Endodermal cell (in vitro differentiated cells): ENCODE measurements around the gene DDIT4. TPM values are rescaled to one million over a fixed set of nuclear protein-coding genes. Genes with fewer than 3 reads are reported as not detected.
"Not testable (repeated sequence)": the region's sequence is repeated elsewhere in the genome, so short reads cannot be mapped to it uniquely, and the experiment has no call there.

Experiments
- DNase-seq: peaks from one replicate; pipeline ENCODE4 v3.0.0-alpha.2; 2017
- H3K27ac ChIP-seq: 2 replicates; pipeline ENCODE4 v1.5.1; 2013; ENCODE audit warnings: mild to moderate bottlenecking, low read depth, low read length, moderate library complexity
- H3K27me3 ChIP-seq: 2 replicates; pipeline ENCODE4 v1.6.1; 2013; ENCODE audit warnings: mild to moderate bottlenecking, low read length, moderate library complexity; ENCODE audit not compliant: insufficient read depth, control insufficient read depth, poor library complexity, severe bottlenecking
- H3K36me3 ChIP-seq: 2 replicates; pipeline ENCODE4 v1.7.0; 2013; ENCODE audit warnings: mild to moderate bottlenecking, low read length, moderate library complexity; ENCODE audit not compliant: control insufficient read depth, insufficient read depth
- H3K4me1 ChIP-seq: one replicate; pipeline ENCODE4 v1.7.0; 2013; ENCODE audit warnings: low read length; ENCODE audit not compliant: control insufficient read depth, insufficient read depth
- H3K4me3 ChIP-seq: 2 replicates; pipeline ENCODE4 v1.5.1; 2013; ENCODE audit warnings: mild to moderate bottlenecking, low read length, moderate library complexity
- H3K9ac ChIP-seq: 2 replicates; pipeline ENCODE4 v1.6.1; 2013; ENCODE audit warnings: mild to moderate bottlenecking, low read length, moderate library complexity; ENCODE audit not compliant: poor library complexity, severe bottlenecking; ENCODE audit errors: extremely low read depth
- H3K9me3 ChIP-seq: 2 replicates; pipeline ENCODE4 v1.6.1; 2013; ENCODE audit warnings: mild to moderate bottlenecking, low read length, moderate library complexity; ENCODE audit not compliant: control insufficient read depth
- H3K27ac Mint-ChIP-seq: 2 replicates; pipeline ENCODE4 v1.8.0; 2020; ENCODE audit warnings: mixed read lengths
- H3K27me3 Mint-ChIP-seq: 2 replicates; pipeline ENCODE4 v1.8.0; 2021; ENCODE audit warnings: mild to moderate bottlenecking, mixed read lengths; ENCODE audit not compliant: insufficient read depth
- H3K36me3 Mint-ChIP-seq: 2 replicates; pipeline ENCODE4 v1.8.0; 2020; ENCODE audit warnings: low read depth, mixed read lengths
- H3K4me1 Mint-ChIP-seq: 2 replicates; pipeline ENCODE4 v1.8.0; 2020; ENCODE audit warnings: mixed read lengths
- H3K4me3 Mint-ChIP-seq: 2 replicates; pipeline ENCODE4 v1.8.0; 2020; ENCODE audit warnings: mild to moderate bottlenecking, moderate library complexity, mixed read lengths
- H3K9me3 Mint-ChIP-seq: 2 replicates; pipeline ENCODE4 v1.8.0; 2020; ENCODE audit warnings: mild to moderate bottlenecking, mixed read lengths
- WGBS, 2 experiments: methylation state at CpG; one replicate each; pipeline versions ENCODE4 v1.1.5 to v1.1.7; 2013; ENCODE audit warnings: missing lambda C conversion rate in 2 of 2, mixed read lengths in 1 of 2; ENCODE audit not compliant: insufficient coverage in 1 of 2, insufficient read length in 1 of 2; 5-methylcytosine and 5-hydroxymethylcytosine counted together
- total RNA-seq, 2 donors: library from RNA; stranded (reverse); fragmentation: NEBNext Ultra II Directional in 1 of 2; extraction: Animal tissue kit (Norgen Biotek cat#: 25700) in 1 of 2; gene quantifications; 2 replicates in 1 of 2; 3 replicates in 1 of 2; pipeline ENCODE4 v1.2.1, GENCODE V29; 2021
- TF ChIP-seq, protein P1 (sequence below): fragments of 200-600 bp; sonication (generic); conservative IDR thresholded peaks from 2 replicates; pipeline ENCODE4 v1.5.0; 2021; ENCODE audit warnings: antibody characterized with exemption, mild to moderate bottlenecking

DDIT4 gene
- total RNA-seq, 2 donors from 2014 or later: 20.5 to 30.2 TPM

DNA sequence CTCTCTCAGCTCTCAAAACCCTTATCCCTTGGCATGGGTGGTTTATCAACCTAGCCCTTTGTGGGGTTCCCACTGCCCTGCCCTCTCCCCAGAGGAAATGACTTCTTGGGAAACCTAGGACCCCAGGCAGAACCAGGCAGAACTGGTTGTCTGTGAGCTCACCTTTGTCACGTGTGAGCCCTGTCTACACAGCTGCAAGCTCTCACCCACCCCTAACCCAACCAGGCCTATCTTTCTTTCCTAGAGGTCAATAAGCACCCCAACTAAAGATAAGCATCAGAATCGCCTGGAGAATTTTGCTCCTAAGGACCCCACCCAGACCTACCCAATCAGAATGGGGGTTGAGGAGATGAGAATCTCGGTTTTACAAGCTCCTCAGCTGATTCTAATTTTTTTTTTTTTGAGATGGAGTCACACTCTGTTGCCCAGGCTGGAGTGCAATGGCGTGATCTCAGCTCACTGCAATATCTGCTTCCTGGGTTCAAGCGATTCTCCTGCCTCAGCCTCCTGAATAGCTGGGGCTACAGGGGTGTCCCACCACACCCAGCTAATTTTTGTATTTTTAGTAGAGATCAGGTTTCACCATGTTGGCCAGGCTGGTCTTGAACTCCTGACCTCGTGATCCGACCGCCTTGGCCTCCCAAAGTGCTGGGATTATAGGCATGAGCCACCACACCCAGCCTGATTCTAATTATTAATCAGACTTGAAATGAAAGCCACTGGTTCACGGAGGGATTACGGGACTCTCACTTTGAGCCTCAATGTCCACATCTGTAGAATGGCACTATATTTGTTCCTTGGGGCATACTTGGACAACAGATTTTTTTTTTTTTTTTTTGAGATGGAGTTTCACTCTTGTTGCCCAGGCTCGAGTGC lies 7.5 kb upstream of the DDIT4 start:
- no peak overlapping the region for H3K9ac ChIP-seq
- no peaks in the 10 kb centered on the region for H3K27me3 ChIP-seq
- no peak overlapping the region for H3K27ac ChIP-seq
- H3K4me3 ChIP-seq: no peak overlapping the region
- no peaks in the 10 kb centered on the region for H3K9me3 Mint-ChIP-seq
- no peaks in the 10 kb centered on the region for H3K36me3 Mint-ChIP-seq
- H3K4me3 Mint-ChIP-seq: no peak overlapping the region
- no peaks in the 10 kb centered on the region for H3K9me3 ChIP-seq
- no peak for DNase-seq
- peaks cover 3% of the 10 kb centered on the region for H3K4me1 ChIP-seq
- peaks cover 32% of the 10 kb centered on the region for H3K4me1 Mint-ChIP-seq
- no peak overlapping the region for H3K27ac Mint-ChIP-seq
- H3K36me3 ChIP-seq: no peaks in the 10 kb centered on the region
- H3K27me3 Mint-ChIP-seq: peaks cover 3% of the 10 kb centered on the region
- WGBS, 2 experiments: 92 to 95% methylated on average over 9 to 11 of the region's 11 CpGs
- TF ChIP-seq, protein P1, sequence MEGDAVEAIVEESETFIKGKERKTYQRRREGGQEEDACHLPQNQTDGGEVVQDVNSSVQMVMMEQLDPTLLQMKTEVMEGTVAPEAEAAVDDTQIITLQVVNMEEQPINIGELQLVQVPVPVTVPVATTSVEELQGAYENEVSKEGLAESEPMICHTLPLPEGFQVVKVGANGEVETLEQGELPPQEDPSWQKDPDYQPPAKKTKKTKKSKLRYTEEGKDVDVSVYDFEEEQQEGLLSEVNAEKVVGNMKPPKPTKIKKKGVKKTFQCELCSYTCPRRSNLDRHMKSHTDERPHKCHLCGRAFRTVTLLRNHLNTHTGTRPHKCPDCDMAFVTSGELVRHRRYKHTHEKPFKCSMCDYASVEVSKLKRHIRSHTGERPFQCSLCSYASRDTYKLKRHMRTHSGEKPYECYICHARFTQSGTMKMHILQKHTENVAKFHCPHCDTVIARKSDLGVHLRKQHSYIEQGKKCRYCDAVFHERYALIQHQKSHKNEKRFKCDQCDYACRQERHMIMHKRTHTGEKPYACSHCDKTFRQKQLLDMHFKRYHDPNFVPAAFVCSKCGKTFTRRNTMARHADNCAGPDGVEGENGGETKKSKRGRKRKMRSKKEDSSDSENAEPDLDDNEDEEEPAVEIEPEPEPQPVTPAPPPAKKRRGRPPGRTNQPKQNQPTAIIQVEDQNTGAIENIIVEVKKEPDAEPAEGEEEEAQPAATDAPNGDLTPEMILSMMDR: no peak

DNA sequence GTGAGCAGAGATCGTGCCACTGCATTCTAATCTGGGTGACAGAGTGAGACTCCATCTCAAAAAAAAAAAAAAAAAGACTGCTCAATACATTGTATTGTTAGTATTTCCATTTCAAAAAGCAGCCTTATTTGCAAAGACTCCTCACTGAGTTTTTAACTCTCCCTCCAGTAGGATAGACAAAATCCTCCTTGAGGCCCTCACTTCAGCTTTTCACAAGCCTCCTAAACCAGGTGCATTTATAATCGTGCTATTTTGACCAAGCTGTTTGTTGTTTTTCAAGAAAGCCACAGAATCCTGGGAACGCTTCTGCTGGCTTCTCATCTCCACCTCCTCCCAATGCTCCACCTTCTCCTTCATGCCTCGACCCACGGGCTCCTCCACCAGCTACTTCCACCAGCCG lies 6.3 kb upstream of the DDIT4 start:
- H3K4me1 Mint-ChIP-seq: peaks cover 31% of the 10 kb centered on the region
- H3K36me3 Mint-ChIP-seq: no peaks in the 10 kb centered on the region
- peak overlapping the region; percentile 53 for H3K27ac ChIP-seq
- peaks cover 3% of the 10 kb centered on the region for H3K27me3 Mint-ChIP-seq
- no peaks in the 10 kb centered on the region for H3K9me3 ChIP-seq
- no peaks in the 10 kb centered on the region for H3K9me3 Mint-ChIP-seq
- no peak overlapping the region for H3K9ac ChIP-seq
- WGBS, 2 experiments: 60 to 63% methylated on average over 5 to 6 of the region's 6 CpGs
- H3K27ac Mint-ChIP-seq: no peak overlapping the region
- TF ChIP-seq, protein P1: no peak
- no peaks in the 10 kb centered on the region for H3K27me3 ChIP-seq
- H3K4me1 ChIP-seq: peaks cover 3% of the 10 kb centered on the region
- H3K4me3 Mint-ChIP-seq: no peak overlapping the region
- H3K4me3 ChIP-seq: no peak overlapping the region
- H3K36me3 ChIP-seq: no peaks in the 10 kb centered on the region
- DNase-seq: no peak

DNA sequence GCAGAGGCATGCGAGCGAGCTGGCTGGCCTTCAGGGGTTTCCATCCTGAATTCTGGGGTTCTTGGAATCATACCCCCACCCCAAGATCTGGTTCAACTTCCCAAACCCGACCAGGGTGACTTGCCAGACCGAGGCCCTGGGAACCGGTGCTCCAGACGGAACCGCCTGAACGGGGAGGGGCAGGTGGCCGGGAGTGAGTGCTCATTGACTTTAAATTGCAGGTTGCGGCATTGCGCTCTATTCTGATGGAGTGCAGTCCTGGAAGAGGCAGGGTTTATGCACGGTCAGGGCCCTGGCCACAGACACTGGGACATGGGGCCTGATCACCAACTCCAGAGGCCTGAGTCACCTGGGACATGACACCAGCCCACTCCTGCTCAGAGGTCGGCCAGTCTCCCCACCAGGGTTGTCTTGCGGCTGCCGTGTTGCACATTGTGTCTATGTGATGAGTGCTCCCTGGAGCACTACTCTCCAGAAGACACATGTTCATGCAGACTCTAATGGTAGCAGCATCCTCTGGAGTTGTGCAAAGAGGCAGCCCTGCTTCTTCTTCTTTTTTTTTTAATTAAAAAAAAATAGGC lies 5.8 kb upstream of the DDIT4 start:
- Histone ChIP-seq H3K4me1 (peaks cover 3% of the 10 kb centered on the region), H3K4me3 (no peak overlapping the region), H3K9ac (no peak overlapping the region), H3K36me3 (no peaks in the 10 kb centered on the region), H3K27me3 (no peaks in the 10 kb centered on the region), H3K27ac (peak overlapping the region; percentile 53), H3K9me3 (no peaks in the 10 kb centered on the region)
- H3K27ac Mint-ChIP-seq: no peak overlapping the region
- H3K27me3 Mint-ChIP-seq: peaks cover 3% of the 10 kb centered on the region
- no peaks in the 10 kb centered on the region for H3K36me3 Mint-ChIP-seq
- peak; percentile 68 for DNase-seq
- H3K4me3 Mint-ChIP-seq: no peak overlapping the region
- H3K4me1 Mint-ChIP-seq: peaks cover 35% of the 10 kb centered on the region
- TF ChIP-seq, protein P1: no peak
- 86 to 92% methylated on average over 12 to 15 of the region's 15 CpGs for WGBS, 2 experiments
- H3K9me3 Mint-ChIP-seq: no peaks in the 10 kb centered on the region

DNA sequence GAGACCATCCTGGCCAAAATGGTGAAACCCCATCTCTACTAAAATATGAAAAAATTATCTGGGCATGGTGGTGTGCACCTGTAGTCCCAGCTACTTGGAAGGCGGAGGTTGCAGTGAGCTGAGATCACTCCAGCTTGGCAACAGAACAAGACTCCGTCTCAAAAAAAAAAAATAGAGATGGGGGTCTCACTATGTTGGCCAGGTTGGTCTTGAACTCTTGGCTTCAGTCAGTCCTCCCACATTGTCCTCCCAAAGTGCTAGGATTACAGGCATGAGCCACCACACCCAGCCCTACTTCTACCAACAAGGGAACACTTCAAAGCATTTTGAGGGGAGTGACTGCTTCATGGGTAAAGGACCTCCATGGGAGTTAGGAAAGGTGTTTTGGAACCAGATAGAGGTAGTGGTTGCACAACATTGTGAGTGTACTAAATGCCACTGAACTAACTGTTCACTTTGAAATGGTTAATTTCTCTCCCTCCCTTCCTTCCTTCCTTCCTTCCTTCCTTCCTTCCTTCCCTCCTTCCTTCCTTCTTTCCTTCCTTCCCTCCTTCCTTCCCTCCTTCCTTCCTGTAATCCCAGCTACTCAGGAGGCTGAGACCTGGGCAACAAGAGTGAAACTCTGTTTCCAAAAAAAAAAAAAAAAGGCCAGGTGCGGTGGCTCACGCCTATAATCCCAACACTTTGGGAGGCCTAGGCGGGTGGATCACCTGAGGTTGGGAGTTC lies 5.1 kb upstream of the DDIT4 start:
- H3K4me3 ChIP-seq, H3K36me3 ChIP-seq, DNase-seq, H3K36me3 Mint-ChIP-seq, H3K9me3 ChIP-seq, H3K27ac Mint-ChIP-seq, H3K27me3 Mint-ChIP-seq, H3K9ac ChIP-seq, H3K4me1 ChIP-seq, H3K4me3 Mint-ChIP-seq, H3K9me3 Mint-ChIP-seq, H3K27ac ChIP-seq, H3K27me3 ChIP-seq: not testable (repeated sequence)
- H3K4me1 Mint-ChIP-seq: peaks cover 34% of the 10 kb centered on the region
- WGBS, 2 experiments: 94% methylated on average over 5 of the region's 5 CpGs; no CpG with 5 or more reads in 1 of the 2 experiments
